Heart left ventricle (tissue), 13 donors: ENCODE data around the gene BIRC7.

Experiments
- POLR2A ChIP-seq, 2 donors: fragments of 450-650 bp; IDR thresholded peaks; one replicate each; pipeline ENCODE4 v1.6.1; 2017; ENCODE audit warnings: antibody characterized with exemption in 2 of 2, mild to moderate bottlenecking in 2 of 2, moderate library complexity in 2 of 2
- TF ChIP-seq, protein P1 (sequence below), 12 donors: fragments of 200-600 bp; sonication (generic) in 4 of 12; IDR thresholded peaks; one replicate each; pipeline versions ENCODE4 v1.5.0 to v1.8.0; 2018 to 2022; ENCODE audit warnings: antibody characterized with exemption in 12 of 12, mild to moderate bottlenecking in 5 of 12
- donor health status: ischemic (EF 13 %, LVEDD 7.1; RV severe dilation, severe dysfunction).
- donor health status: DM: no; HTN: yes; CAD: no.
- donor health status: DM: no; HTN: no; CAD: no.
- donor health status: ischemic (EF 25% LVEDD 6.9; RV normal size, moderate dysfunction).
- donor health status: ischemic (EF 25% LVEDD 5.7; RV mildly dilated, moderate dysfunction).
- donor health status: ischemic (EF 35%, LVEDD 5.7; RV mildly dilated, moderate dysfunction).
- donor health status: nonischemic (EF 11% LVEDD 7.7; RV severe dilation, severe dysfunction).
- donor health status: DM: yes; HTN: yes; CAD: no.
- donor health status: PGD.
- donor health status: ischemic (EF 29% LVEDD 5.4; RV normal size, mild dysfunction).
- donor health status: nonischemic (EF 23%, LVEDD 6.1; RV moderate dilation, normal function).

DNA sequence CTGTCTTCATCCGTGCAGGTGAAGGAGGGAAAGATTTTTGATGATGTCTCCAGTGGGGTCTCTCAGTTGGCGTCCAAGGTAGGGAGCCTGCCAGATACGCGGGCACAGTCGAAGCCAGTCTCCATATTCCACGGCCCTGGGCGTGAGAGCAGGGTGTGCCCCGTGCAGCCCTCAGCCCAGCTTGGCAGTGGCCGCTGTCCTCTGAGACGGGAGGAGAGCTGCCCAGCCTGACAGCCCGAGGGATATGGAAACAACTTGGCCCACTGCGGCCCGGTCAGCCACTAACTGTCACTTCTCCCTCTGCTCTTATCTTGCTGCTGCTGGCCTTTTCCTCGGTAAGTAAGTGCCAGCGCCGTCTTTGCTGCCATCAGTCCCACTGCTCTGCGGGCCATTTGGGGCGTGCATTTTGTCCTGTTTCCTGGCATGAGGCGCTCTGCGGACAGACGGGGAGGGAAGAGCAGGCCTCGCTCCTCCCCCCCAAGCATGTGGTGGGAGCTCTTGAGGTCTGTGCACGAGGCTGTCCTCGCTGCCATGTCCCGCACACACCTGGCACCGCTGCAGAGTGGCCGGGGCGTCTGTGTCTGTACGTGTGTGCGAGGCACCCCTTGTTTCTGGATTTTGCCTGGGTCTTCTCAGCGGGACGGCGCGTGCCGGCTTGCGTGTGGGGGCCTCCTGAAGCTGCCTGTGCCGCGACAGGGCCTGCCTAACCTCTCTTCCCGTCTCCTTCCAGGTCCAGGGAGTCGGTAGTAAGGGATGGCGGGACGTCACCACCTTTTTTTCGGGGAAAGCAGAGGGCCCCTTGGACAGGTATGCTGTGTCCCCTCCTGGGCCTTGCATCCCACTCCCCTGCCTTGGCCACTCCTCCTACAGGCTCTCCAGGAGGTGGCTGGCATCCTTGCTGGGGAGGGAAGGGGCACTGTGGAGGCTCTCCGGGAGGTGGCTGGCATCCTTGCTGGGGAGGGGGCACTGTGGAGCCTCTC, 50.2 kb downstream of the BIRC7 start:
- TF ChIP-seq, protein P1, sequence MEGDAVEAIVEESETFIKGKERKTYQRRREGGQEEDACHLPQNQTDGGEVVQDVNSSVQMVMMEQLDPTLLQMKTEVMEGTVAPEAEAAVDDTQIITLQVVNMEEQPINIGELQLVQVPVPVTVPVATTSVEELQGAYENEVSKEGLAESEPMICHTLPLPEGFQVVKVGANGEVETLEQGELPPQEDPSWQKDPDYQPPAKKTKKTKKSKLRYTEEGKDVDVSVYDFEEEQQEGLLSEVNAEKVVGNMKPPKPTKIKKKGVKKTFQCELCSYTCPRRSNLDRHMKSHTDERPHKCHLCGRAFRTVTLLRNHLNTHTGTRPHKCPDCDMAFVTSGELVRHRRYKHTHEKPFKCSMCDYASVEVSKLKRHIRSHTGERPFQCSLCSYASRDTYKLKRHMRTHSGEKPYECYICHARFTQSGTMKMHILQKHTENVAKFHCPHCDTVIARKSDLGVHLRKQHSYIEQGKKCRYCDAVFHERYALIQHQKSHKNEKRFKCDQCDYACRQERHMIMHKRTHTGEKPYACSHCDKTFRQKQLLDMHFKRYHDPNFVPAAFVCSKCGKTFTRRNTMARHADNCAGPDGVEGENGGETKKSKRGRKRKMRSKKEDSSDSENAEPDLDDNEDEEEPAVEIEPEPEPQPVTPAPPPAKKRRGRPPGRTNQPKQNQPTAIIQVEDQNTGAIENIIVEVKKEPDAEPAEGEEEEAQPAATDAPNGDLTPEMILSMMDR (IDR thresholded peaks at IDR 0.05), result no peak
- no peak for TF ChIP-seq POLR2A (IDR thresholded peaks at IDR 0.05)
